ENCODE data around the gene DNAJB4. TPM values are rescaled to one million over a fixed set of nuclear protein-coding genes. Genes with fewer than 3 reads are reported as not detected.

Gene DNAJB4
- total RNA-seq, 1 experiment from 2014 or later, result 26.0 TPM

DNA sequence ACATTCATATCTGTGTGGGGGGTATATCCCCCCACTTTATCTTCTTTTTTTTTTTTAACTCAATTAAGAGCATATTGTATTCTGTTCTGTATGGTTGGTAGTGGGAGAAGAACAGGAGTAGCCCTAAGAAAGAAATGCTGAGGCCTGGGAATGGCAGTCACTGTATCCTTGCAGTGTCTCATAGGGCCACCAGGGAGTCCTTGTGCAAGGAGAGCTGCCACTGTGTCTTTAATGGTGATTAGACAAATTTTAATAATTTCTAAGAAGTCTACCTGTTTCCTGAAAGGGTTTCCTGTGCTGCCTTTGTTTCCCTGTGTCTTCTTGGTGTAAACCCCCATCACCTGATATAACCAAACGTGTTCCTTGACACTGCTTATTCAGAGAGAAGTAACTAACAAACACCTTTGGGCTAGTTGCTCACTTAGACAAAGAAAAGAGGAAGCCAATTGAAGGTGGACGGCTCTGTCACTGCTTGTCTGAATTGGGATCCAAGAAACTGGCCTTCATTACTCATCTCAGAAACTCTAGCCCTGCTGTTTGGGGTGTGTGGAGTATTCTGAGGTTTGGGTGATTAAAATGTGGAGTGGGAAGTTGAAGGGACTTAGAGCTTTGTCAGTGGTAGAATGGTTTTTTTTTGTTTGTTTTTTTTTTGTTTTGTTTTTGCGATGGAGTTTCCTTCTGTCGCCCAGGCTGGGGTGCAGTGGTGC, 56.3 kb downstream of the DNAJB4 start:
- no peak for TF ChIP-seq JUND (IDR thresholded peaks at IDR 0.05)
- TF ChIP-seq TCF7L2 (IDR thresholded peaks at IDR 0.05; ENCODE audit: borderline replicate concordance, extremely low read depth, insufficient read depth, insufficient read length), result no peak
- no peak for TF ChIP-seq POLR2A (IDR thresholded peaks at IDR 0.05; ENCODE audit: borderline replicate concordance, extremely low read depth, insufficient read depth, insufficient read length)
- TF ChIP-seq, protein P1, sequence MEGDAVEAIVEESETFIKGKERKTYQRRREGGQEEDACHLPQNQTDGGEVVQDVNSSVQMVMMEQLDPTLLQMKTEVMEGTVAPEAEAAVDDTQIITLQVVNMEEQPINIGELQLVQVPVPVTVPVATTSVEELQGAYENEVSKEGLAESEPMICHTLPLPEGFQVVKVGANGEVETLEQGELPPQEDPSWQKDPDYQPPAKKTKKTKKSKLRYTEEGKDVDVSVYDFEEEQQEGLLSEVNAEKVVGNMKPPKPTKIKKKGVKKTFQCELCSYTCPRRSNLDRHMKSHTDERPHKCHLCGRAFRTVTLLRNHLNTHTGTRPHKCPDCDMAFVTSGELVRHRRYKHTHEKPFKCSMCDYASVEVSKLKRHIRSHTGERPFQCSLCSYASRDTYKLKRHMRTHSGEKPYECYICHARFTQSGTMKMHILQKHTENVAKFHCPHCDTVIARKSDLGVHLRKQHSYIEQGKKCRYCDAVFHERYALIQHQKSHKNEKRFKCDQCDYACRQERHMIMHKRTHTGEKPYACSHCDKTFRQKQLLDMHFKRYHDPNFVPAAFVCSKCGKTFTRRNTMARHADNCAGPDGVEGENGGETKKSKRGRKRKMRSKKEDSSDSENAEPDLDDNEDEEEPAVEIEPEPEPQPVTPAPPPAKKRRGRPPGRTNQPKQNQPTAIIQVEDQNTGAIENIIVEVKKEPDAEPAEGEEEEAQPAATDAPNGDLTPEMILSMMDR (IDR thresholded peaks at IDR 0.05 in 2 of 3, conservative IDR thresholded peaks at IDR 0.05 in 1 of 3; ENCODE audit: borderline replicate concordance in 1 of 3, insufficient read depth in 1 of 3, low read depth in 2 of 3, low read length in 2 of 3), result peak in 2 of 3 experiments; percentile 34 to 49; a peak in 4 of 6 replicates
- no TSS peak for BruUV-seq (replicated peaks)
- no peaks in the 10 kb centered on the region for H3K9me2 ChIP-seq (ENCODE audit: insufficient read depth)
- intact Hi-C loops (cut with micrococcal nuclease), result no loop called here
- H3K4me1 ChIP-seq (ENCODE audit: control insufficient read depth in 1 of 2, insufficient read depth in 2 of 2, low read length in 2 of 2), result no peaks in the 10 kb centered on the region
- ATAC-seq (peak; percentile 84), DNase-seq (ENCODE audit: low read depth, low spot score) (no peak)
- no peaks in the 10 kb centered on the region for H3K79me2 ChIP-seq (ENCODE audit: insufficient read depth, low read length)
- no peak overlapping the region for H3K9ac ChIP-seq (ENCODE audit: low read length)
- no peaks in the 10 kb centered on the region for H4K20me1 ChIP-seq (ENCODE audit: insufficient read depth)
- H3K36me3 ChIP-seq (ENCODE audit: control insufficient read depth in 1 of 2, insufficient read depth in 2 of 2, low read length in 2 of 2), result no peaks in the 10 kb centered on the region
- H3K27ac ChIP-seq (ENCODE audit: low read depth, low read length), result no peak overlapping the region
- peak overlapping the region; percentile 24 for H2AFZ ChIP-seq (ENCODE audit: low read depth, low read length, poor library complexity, severe bottlenecking)
- CTCF ChIA-PET, result no interaction called here
- H3K9me3 ChIP-seq (ENCODE audit: control insufficient read depth in 1 of 2, insufficient read depth in 1 of 2, low read depth in 1 of 2, low read length in 2 of 2), result no peaks in the 10 kb centered on the region
- no peak overlapping the region for H3K4me2 ChIP-seq (ENCODE audit: low read length)
- no peak overlapping the region for H3K4me3 ChIP-seq (replicated peaks in 1 of 2; ENCODE audit: low read depth in 1 of 2, low read length in 2 of 2)
- POLR2A ChIA-PET, result interaction anchor here (3.1 kb wide), 1 partner anchor 57 kb away, joined by 14 read pairs; the partner anchor contains the start of gene DNAJB4
- RAD21 ChIA-PET (ENCODE audit: low non-redundant PET in 1 of 2, low total read pairs in 2 of 2, uncharacterized antibody in 2 of 2, unreplicated experiment in 2 of 2), result no interaction called here
- no peaks in the 10 kb centered on the region for H3K27me3 ChIP-seq (ENCODE audit: insufficient read depth, low read length)

DNA sequence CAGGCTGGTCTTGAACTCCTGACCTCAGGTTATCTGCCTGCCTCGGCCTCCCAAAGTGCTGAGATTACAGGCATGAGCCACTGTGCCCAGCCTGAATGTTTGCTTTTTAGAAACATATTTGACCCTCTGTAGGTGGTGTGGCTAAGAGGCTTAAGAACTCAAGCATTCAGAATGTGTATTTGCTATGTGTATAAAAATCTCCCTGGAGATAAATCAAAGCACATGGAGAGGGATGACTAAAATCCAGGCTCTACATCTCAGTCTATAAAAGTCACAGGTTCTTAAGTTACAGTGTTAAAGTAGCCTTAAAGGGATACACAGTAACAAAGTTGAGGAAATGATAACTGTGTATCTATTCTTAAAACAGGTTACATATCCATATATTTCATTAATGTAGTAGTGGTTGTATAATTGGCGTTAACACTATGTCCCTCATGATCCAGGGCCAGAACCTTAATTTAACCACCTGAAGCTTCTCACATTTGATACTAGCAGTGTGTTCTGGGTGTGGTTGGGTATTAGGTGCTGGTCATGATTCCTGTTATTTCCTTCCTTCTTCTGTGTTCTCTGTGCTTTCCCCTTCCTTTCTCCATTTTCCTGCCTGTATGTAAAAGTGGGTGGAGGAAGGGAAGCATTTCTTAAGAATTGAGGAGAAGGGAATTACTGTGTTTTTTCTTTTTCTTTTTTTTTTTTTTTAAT, 57.2 kb downstream of the DNAJB4 start:
- RAD21 ChIA-PET (ENCODE audit: low non-redundant PET in 1 of 2, low total read pairs in 2 of 2, uncharacterized antibody in 2 of 2, unreplicated experiment in 2 of 2), result no interaction called here
- peak overlapping the region; percentile 80 for H2AFZ ChIP-seq (ENCODE audit: low read depth, low read length, poor library complexity, severe bottlenecking)
- DNase-seq (ENCODE audit: low read depth, low spot score), result no peak
- no peak for TF ChIP-seq JUND (IDR thresholded peaks at IDR 0.05)
- TF ChIP-seq, protein P1 (IDR thresholded peaks at IDR 0.05 in 2 of 3, conservative IDR thresholded peaks at IDR 0.05 in 1 of 3; ENCODE audit: borderline replicate concordance in 1 of 3, insufficient read depth in 1 of 3, low read depth in 2 of 3, low read length in 2 of 3), result no peak
- no peak for TF ChIP-seq CBX3 (IDR thresholded peaks at IDR 0.05; ENCODE audit: low read depth)
- TF ChIP-seq, protein P2, sequence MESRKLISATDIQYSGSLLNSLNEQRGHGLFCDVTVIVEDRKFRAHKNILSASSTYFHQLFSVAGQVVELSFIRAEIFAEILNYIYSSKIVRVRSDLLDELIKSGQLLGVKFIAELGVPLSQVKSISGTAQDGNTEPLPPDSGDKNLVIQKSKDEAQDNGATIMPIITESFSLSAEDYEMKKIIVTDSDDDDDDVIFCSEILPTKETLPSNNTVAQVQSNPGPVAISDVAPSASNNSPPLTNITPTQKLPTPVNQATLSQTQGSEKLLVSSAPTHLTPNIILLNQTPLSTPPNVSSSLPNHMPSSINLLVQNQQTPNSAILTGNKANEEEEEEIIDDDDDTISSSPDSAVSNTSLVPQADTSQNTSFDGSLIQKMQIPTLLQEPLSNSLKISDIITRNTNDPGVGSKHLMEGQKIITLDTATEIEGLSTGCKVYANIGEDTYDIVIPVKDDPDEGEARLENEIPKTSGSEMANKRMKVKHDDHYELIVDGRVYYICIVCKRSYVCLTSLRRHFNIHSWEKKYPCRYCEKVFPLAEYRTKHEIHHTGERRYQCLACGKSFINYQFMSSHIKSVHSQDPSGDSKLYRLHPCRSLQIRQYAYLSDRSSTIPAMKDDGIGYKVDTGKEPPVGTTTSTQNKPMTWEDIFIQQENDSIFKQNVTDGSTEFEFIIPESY (IDR thresholded peaks at IDR 0.05; ENCODE audit: extremely low read depth, insufficient replicate concordance, low read length), result no peak
- no peak for TF ChIP-seq SRF (IDR thresholded peaks at IDR 0.05; ENCODE audit: low read depth)
- no peak for TF ChIP-seq FOSL1 (IDR thresholded peaks at IDR 0.05; ENCODE audit: low read depth)
- no peak for TF ChIP-seq CEBPB (IDR thresholded peaks at IDR 0.05; ENCODE audit: low read depth)
- no peak for TF ChIP-seq EZH2phosphoT487 (IDR thresholded peaks at IDR 0.05; ENCODE audit: borderline replicate concordance)
- no peak for TF ChIP-seq EGR1 (IDR thresholded peaks at IDR 0.05; ENCODE audit: low read depth)

More for the DNA sequence above, 57.2 kb downstream of the DNAJB4 start:
- BruUV-seq (replicated peaks), result no TSS peak
- Histone ChIP-seq H3K79me2 (ENCODE audit: insufficient read depth, low read length) (no peaks in the 10 kb centered on the region), H3K36me3 (ENCODE audit: control insufficient read depth in 1 of 2, insufficient read depth in 2 of 2, low read length in 2 of 2) (no peaks in the 10 kb centered on the region), H3K4me1 (ENCODE audit: control insufficient read depth in 1 of 2, insufficient read depth in 2 of 2, low read length in 2 of 2) (no peaks in the 10 kb centered on the region), H3K9me3 (ENCODE audit: control insufficient read depth in 1 of 2, insufficient read depth in 1 of 2, low read depth in 1 of 2, low read length in 2 of 2) (no peaks in the 10 kb centered on the region), H3K9ac (ENCODE audit: low read length) (no peak overlapping the region), H3K4me3 (replicated peaks in 1 of 2; ENCODE audit: low read depth in 1 of 2, low read length in 2 of 2) (no peak overlapping the region), H3K27me3 (ENCODE audit: insufficient read depth, low read length) (no peaks in the 10 kb centered on the region), H3K9me2 (ENCODE audit: insufficient read depth) (no peaks in the 10 kb centered on the region), H4K20me1 (ENCODE audit: insufficient read depth) (no peaks in the 10 kb centered on the region), H3K27ac (ENCODE audit: low read depth, low read length) (no peak overlapping the region), H3K4me2 (ENCODE audit: low read length) (no peak overlapping the region)
- intact Hi-C loops (cut with micrococcal nuclease), result no loop called here
- ChIA-PET POLR2A (interaction anchor here (1.6 kb wide), 1 partner anchor 57 kb away, joined by 5 read pairs; the partner anchor contains the start of gene DNAJB4), CTCF (no interaction called here)
- ATAC-seq, result no peak

Measured in HCT116 (cell line).